Measurements from ENCODE around the gene TXLNA.

TXLNA gene

GRCh38 chr1:32228771-32229170, 49.3 kb downstream of the TXLNA start:
- Histone ChIP-seq H2AK5ac (ENCODE audit: low read length) (no peak overlapping the region), H3K9ac (ENCODE audit: low read length) (no peak overlapping the region), H2BK5ac (ENCODE audit: low read length) (no peak overlapping the region), H3K79me1 (ENCODE audit: low read length) (peaks cover 5% of the 10 kb centered on the region), H3K79me2 (ENCODE audit: control insufficient read depth, insufficient read depth, low read length) (peaks cover 4% of the 10 kb centered on the region), H3K56ac (ENCODE audit: low read length) (no peak overlapping the region), H3K4me3 (ENCODE audit: low read length) (no peak overlapping the region), H3K4me1 (ENCODE audit: control insufficient read depth, low read depth, low read length) (no peaks in the 10 kb centered on the region), H3K27ac (ENCODE audit: low read depth, low read length) (no peak overlapping the region), H3K27me3 (ENCODE audit: insufficient read depth, low read length, poor library complexity) (no peaks in the 10 kb centered on the region), H4K5ac (ENCODE audit: low read length) (no peak overlapping the region), H3K23ac (ENCODE audit: low read length) (no peak overlapping the region), H3K4me2 (ENCODE audit: low read length) (no peak overlapping the region), H2BK120ac (ENCODE audit: low read depth, low read length) (no peak overlapping the region), H4K8ac (ENCODE audit: low read depth, low read length) (no peak overlapping the region), H2BK15ac (replicated peaks; ENCODE audit: low read depth) (no peak overlapping the region), H3K4ac (ENCODE audit: low read depth, low read length) (no peak overlapping the region), H3K18ac (ENCODE audit: low read length) (no peak overlapping the region), H3K36me3 (ENCODE audit: control insufficient read depth, insufficient read depth, low read length) (peaks cover 20% of the 10 kb centered on the region)
- no CpG with 5 or more reads among the region's 3 CpGs for WGBS (ENCODE audit: extremely low coverage, insufficient coverage, low lambda C conversion rate)
- no peak for DNase-seq

- Histone ChIP-seq H3K56ac (ENCODE audit: low read length) (no peak overlapping the region), H2BK120ac (ENCODE audit: low read depth, low read length) (no peak overlapping the region), H3K9ac (ENCODE audit: low read length) (no peak overlapping the region), H3K27me3 (ENCODE audit: insufficient read depth, low read length, poor library complexity) (no peaks in the 10 kb centered on the region), H4K5ac (ENCODE audit: low read length) (no peak overlapping the region), H3K79me1 (ENCODE audit: low read length) (no peaks in the 10 kb centered on the region), H3K79me2 (ENCODE audit: control insufficient read depth, insufficient read depth, low read length) (no peaks in the 10 kb centered on the region), H2AK5ac (ENCODE audit: low read length) (no peak overlapping the region), H4K8ac (ENCODE audit: low read depth, low read length) (no peak overlapping the region), H3K18ac (ENCODE audit: low read length) (no peak overlapping the region), H3K4me3 (ENCODE audit: low read length) (no peak overlapping the region), H3K4me1 (ENCODE audit: control insufficient read depth, low read depth, low read length) (no peaks in the 10 kb centered on the region), H2BK5ac (ENCODE audit: low read length) (no peak overlapping the region), H3K36me3 (ENCODE audit: control insufficient read depth, insufficient read depth, low read length) (peaks cover 13% of the 10 kb centered on the region), H3K4me2 (ENCODE audit: low read length) (no peak overlapping the region), H3K4ac (ENCODE audit: low read depth, low read length) (no peak overlapping the region), H3K23ac (ENCODE audit: low read length) (no peak overlapping the region), H2BK15ac (replicated peaks; ENCODE audit: low read depth) (no peak overlapping the region), H3K27ac (ENCODE audit: low read depth, low read length) (no peak overlapping the region)
- WGBS (ENCODE audit: extremely low coverage, insufficient coverage, low lambda C conversion rate) = no CpG with 5 or more reads among the region's 5 CpGs
- DNase-seq = no peak
Measured at GRCh38 chr1:32231843-32232432, 52.5 kb downstream of the TXLNA start.

- H3K23ac ChIP-seq (ENCODE audit: low read length) = no peak overlapping the region
- H4K5ac ChIP-seq (ENCODE audit: low read length) = no peak overlapping the region
- H3K4ac ChIP-seq (ENCODE audit: low read depth, low read length) = no peak overlapping the region
- H3K79me1 ChIP-seq (ENCODE audit: low read length) = no peaks in the 10 kb centered on the region
- no peak overlapping the region for H3K56ac ChIP-seq (ENCODE audit: low read length)
- H3K79me2 ChIP-seq (ENCODE audit: control insufficient read depth, insufficient read depth, low read length) = no peaks in the 10 kb centered on the region
- no peak overlapping the region for H2BK120ac ChIP-seq (ENCODE audit: low read depth, low read length)
- no peaks in the 10 kb centered on the region for H3K4me1 ChIP-seq (ENCODE audit: control insufficient read depth, low read depth, low read length)
- H4K8ac ChIP-seq (ENCODE audit: low read depth, low read length) = no peak overlapping the region
- H3K18ac ChIP-seq (ENCODE audit: low read length) = no peak overlapping the region
- peaks cover 13% of the 10 kb centered on the region for H3K36me3 ChIP-seq (ENCODE audit: control insufficient read depth, insufficient read depth, low read length)
- no peaks in the 10 kb centered on the region for H3K27me3 ChIP-seq (ENCODE audit: insufficient read depth, low read length, poor library complexity)
- no CpG with 5 or more reads among the region's 8 CpGs for WGBS (ENCODE audit: extremely low coverage, insufficient coverage, low lambda C conversion rate)
- H3K4me2 ChIP-seq (ENCODE audit: low read length) = no peak overlapping the region
- H2BK5ac ChIP-seq (ENCODE audit: low read length) = no peak overlapping the region
- H3K4me3 ChIP-seq (ENCODE audit: low read length) = no peak overlapping the region
- no peak overlapping the region for H2AK5ac ChIP-seq (ENCODE audit: low read length)
- H2BK15ac ChIP-seq (replicated peaks; ENCODE audit: low read depth) = no peak overlapping the region
- no peak overlapping the region for H3K9ac ChIP-seq (ENCODE audit: low read length)
- no peak for DNase-seq
- H3K27ac ChIP-seq (ENCODE audit: low read depth, low read length) = no peak overlapping the region
Measured at GRCh38 chr1:32232558-32233304, 53.3 kb downstream of the TXLNA start.

DNA sequence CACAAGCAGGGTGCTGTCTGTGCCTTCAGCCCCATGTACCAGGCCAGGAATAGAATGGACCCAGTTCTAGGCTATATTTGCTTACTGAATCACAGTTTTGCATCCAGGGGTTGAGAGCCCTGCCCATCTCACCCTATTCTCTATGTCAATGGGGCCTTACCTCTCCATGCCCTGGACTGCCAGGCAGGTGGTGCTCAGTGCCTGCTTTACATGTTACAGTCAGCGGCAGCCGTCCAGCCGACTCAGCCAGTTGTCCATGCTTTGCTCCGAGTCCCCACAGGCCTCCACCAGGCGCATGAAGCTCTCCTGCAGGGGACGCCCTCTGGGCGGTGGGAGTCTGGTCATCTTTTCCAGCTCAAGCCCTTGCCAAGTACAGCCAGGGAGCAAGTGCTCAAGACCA, 55.3 kb downstream of the TXLNA start:
- Histone ChIP-seq H3K4me3 (ENCODE audit: low read length) (no peak overlapping the region), H3K56ac (ENCODE audit: low read length) (no peak overlapping the region), H3K23ac (ENCODE audit: low read length) (no peak overlapping the region), H2BK5ac (ENCODE audit: low read length) (no peak overlapping the region), H3K4me2 (ENCODE audit: low read length) (no peak overlapping the region), H3K4ac (ENCODE audit: low read depth, low read length) (no peak overlapping the region), H2AK5ac (ENCODE audit: low read length) (no peak overlapping the region), H4K5ac (ENCODE audit: low read length) (no peak overlapping the region), H4K8ac (ENCODE audit: low read depth, low read length) (no peak overlapping the region), H3K79me2 (ENCODE audit: control insufficient read depth, insufficient read depth, low read length) (no peaks in the 10 kb centered on the region), H3K36me3 (ENCODE audit: control insufficient read depth, insufficient read depth, low read length) (peaks cover 5% of the 10 kb centered on the region), H2BK120ac (ENCODE audit: low read depth, low read length) (no peak overlapping the region), H2BK15ac (replicated peaks; ENCODE audit: low read depth) (no peak overlapping the region), H3K9ac (ENCODE audit: low read length) (no peak overlapping the region), H3K18ac (ENCODE audit: low read length) (no peak overlapping the region), H3K79me1 (ENCODE audit: low read length) (no peaks in the 10 kb centered on the region), H3K4me1 (ENCODE audit: control insufficient read depth, low read depth, low read length) (no peaks in the 10 kb centered on the region), H3K27me3 (ENCODE audit: insufficient read depth, low read length, poor library complexity) (no peaks in the 10 kb centered on the region), H3K27ac (ENCODE audit: low read depth, low read length) (no peak overlapping the region)
- WGBS (ENCODE audit: extremely low coverage, insufficient coverage, low lambda C conversion rate) = no CpG with 5 or more reads among the region's 7 CpGs
- DNase-seq = no peak

- Histone ChIP-seq H3K79me2 (ENCODE audit: control insufficient read depth, insufficient read depth, low read length) (no peaks in the 10 kb centered on the region), H3K56ac (ENCODE audit: low read length) (peak overlapping the region; percentile 96), H3K4me2 (ENCODE audit: low read length) (peak overlapping the region; percentile 98), H3K27ac (ENCODE audit: low read depth, low read length) (no peak overlapping the region), H2BK5ac (ENCODE audit: low read length) (no peak overlapping the region), H2BK120ac (ENCODE audit: low read depth, low read length) (no peak overlapping the region), H3K4me3 (ENCODE audit: low read length) (no peak overlapping the region), H2AK5ac (ENCODE audit: low read length) (no peak overlapping the region), H4K5ac (ENCODE audit: low read length) (no peak overlapping the region), H3K18ac (ENCODE audit: low read length) (no peak overlapping the region), H3K27me3 (ENCODE audit: insufficient read depth, low read length, poor library complexity) (no peaks in the 10 kb centered on the region), H3K36me3 (ENCODE audit: control insufficient read depth, insufficient read depth, low read length) (no peaks in the 10 kb centered on the region), H2BK15ac (replicated peaks; ENCODE audit: low read depth) (no peak overlapping the region), H4K8ac (ENCODE audit: low read depth, low read length) (no peak overlapping the region), H3K9ac (ENCODE audit: low read length) (peak overlapping the region; percentile 65), H3K79me1 (ENCODE audit: low read length) (no peaks in the 10 kb centered on the region), H3K23ac (ENCODE audit: low read length) (no peak overlapping the region), H3K4ac (ENCODE audit: low read depth, low read length) (no peak overlapping the region), H3K4me1 (ENCODE audit: control insufficient read depth, low read depth, low read length) (no peaks in the 10 kb centered on the region)
- no CpG with 5 or more reads among the region's 4 CpGs for WGBS (ENCODE audit: extremely low coverage, insufficient coverage, low lambda C conversion rate)
- DNase-seq = no peak
Measured at GRCh38 chr1:32239337-32239736, 59.9 kb downstream of the TXLNA start.

DNA sequence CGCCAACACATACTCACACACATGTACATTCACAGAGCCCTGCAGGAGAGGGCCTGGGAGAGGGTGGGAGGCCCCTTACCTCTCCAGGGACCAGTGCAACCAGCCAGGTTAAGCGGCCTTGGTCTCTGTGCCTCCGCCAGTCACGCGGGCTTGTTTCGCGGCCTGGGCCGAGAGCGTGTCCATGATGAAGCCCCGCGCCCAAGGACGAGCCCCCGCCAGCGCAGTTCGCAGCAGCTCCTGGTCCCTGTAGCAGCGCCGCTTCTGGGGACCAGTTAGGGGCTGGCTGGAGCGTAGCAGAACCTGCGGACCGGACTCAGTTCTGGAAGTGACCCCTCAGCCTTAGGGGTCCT, 60.3 kb downstream of the TXLNA start:
- Histone ChIP-seq H3K9ac (ENCODE audit: low read length) (peak overlapping the region; percentile 65), H3K27ac (ENCODE audit: low read depth, low read length) (no peak overlapping the region), H3K27me3 (ENCODE audit: insufficient read depth, low read length, poor library complexity) (no peaks in the 10 kb centered on the region), H3K18ac (ENCODE audit: low read length) (peak overlapping the region; percentile 53), H3K36me3 (ENCODE audit: control insufficient read depth, insufficient read depth, low read length) (no peaks in the 10 kb centered on the region), H4K5ac (ENCODE audit: low read length) (no peak overlapping the region), H3K79me2 (ENCODE audit: control insufficient read depth, insufficient read depth, low read length) (no peaks in the 10 kb centered on the region), H2BK120ac (ENCODE audit: low read depth, low read length) (no peak overlapping the region), H3K79me1 (ENCODE audit: low read length) (no peaks in the 10 kb centered on the region), H2AK5ac (ENCODE audit: low read length) (no peak overlapping the region), H2BK5ac (ENCODE audit: low read length) (peak overlapping the region; percentile 10), H3K56ac (ENCODE audit: low read length) (peak overlapping the region; percentile 96), H3K4me1 (ENCODE audit: control insufficient read depth, low read depth, low read length) (no peaks in the 10 kb centered on the region), H3K23ac (ENCODE audit: low read length) (peak overlapping the region; percentile 68), H3K4me2 (ENCODE audit: low read length) (peak overlapping the region; percentile 98), H3K4ac (ENCODE audit: low read depth, low read length) (no peak overlapping the region), H3K4me3 (ENCODE audit: low read length) (peak overlapping the region; percentile 20), H4K8ac (ENCODE audit: low read depth, low read length) (no peak overlapping the region), H2BK15ac (replicated peaks; ENCODE audit: low read depth) (no peak overlapping the region)
- no peak for DNase-seq
- WGBS (ENCODE audit: extremely low coverage, insufficient coverage, low lambda C conversion rate) = no CpG with 5 or more reads among the region's 20 CpGs
